Right cardiac atrium (tissue), 5 donors: ENCODE data around the gene RGS5. TPM values are rescaled to one million over a fixed set of nuclear protein-coding genes. Genes with fewer than 3 reads are reported as not detected.
"Not testable (repeated sequence)": the region's sequence is repeated elsewhere in the genome, so short reads cannot be mapped to it uniquely, and the experiment has no call there.

Source experiments
- ATAC-seq, 2 donors: fragments of 200-7000 bp; cut with Tn5 transposase; one replicate each; pipeline versions ENCODE4 v1.8.0 to v1.9.1; 2020; ENCODE audit warnings: moderate library complexity in 2 of 2, mild to moderate bottlenecking in 1 of 2
- DNase-seq, 3 donors: peaks; one replicate each; pipeline ENCODE4 v3.0.0-alpha.2; 2020
- H3K27ac ChIP-seq: one replicate; pipeline ENCODE4 v1.5.1; 2013; ENCODE audit warnings: mild to moderate bottlenecking, low read length, control low read depth, moderate library complexity
- H3K27me3 ChIP-seq: one replicate; pipeline ENCODE4 v1.6.1; 2013; ENCODE audit not compliant: control insufficient read depth, insufficient read depth
- H3K4me1 ChIP-seq: one replicate; pipeline ENCODE4 v1.6.1; 2013; ENCODE audit warnings: low read length; ENCODE audit not compliant: control insufficient read depth, insufficient read depth
- H3K4me3 ChIP-seq: one replicate; pipeline ENCODE4 v1.5.1; 2013; ENCODE audit warnings: low read length, control low read depth
- H3K9me3 ChIP-seq: one replicate; pipeline ENCODE4 v1.6.1; 2013; ENCODE audit warnings: low read length; ENCODE audit not compliant: control insufficient read depth
- WGBS: extraction: QIAGEN DNeasy Blood & Tissue Kit; methylation state at CpG from one replicate; pipeline ENCODE4 v1.1.7; 2013; 5-methylcytosine and 5-hydroxymethylcytosine counted together
- intact Hi-C, 4 donors: fragments of 100-400 bp; cut with DNase I; formaldehyde crosslinking; loops; one replicate each; pipeline versions ENCODE4 v1.11.0 to v1.14.0; 2022 to 2023
- long read RNA-seq, 4 donors: library from polyadenylated mRNA; unstranded; transcript quantifications; one replicate each; pipeline ENCODE4 v2.0.0, GENCODE V29; 2020 to 2021
- polyA plus RNA-seq: library from polyadenylated mRNA; stranded (reverse); fragments of 200-250 nt; gene quantifications from one replicate; pipeline ENCODE4 v1.2.3, GENCODE V29; 2013
- total RNA-seq, 4 donors: library from RNA; stranded (reverse); fragmentation: NEBNext Ultra II Directional; extraction: Animal tissue kit (Norgen Biotek cat#: 25700); gene quantifications; one replicate each; pipeline ENCODE4 v1.2.1, GENCODE V29; 2021
- donor health status: healthy with polysubstance abuse.
- donor health status: DM: no; HTN: yes; CAD: no.
- donor health status: DM: no; HTN: no; CAD: no.
- donor health status: DM: no; HTN: yes; CAD: no; lungs with severe emphysema.
- donor health status: DM: yes; HTN: yes; CAD: no.

Gene RGS5
- total RNA-seq (100 to 1,000 TPM in 2 of 4 donors, 10 to 100 TPM in 2; 60.4 to 188 (median 111) TPM), polyA plus RNA-seq (76.7 TPM)
- long read RNA-seq, donor 1, full-length matches to known transcripts = 210 of 226 reads
- long read RNA-seq, donor 1, partial matches to known transcripts = 1 of 226 reads
- long read RNA-seq, donor 1, other reads (novel, unspliced or antisense) = 15 of 226 reads
- long read RNA-seq, donor 2, full-length matches to known transcripts = 22 of 25 reads
- long read RNA-seq, donor 2, partial matches to known transcripts = 0 of 25 reads
- long read RNA-seq, donor 2, other reads (novel, unspliced or antisense) = 3 of 25 reads
- long read RNA-seq, donor 3, full-length matches to known transcripts = 118 of 144 reads
- long read RNA-seq, donor 3, partial matches to known transcripts = 5 of 144 reads
- long read RNA-seq, donor 3, other reads (novel, unspliced or antisense) = 21 of 144 reads
- long read RNA-seq, donor 4, full-length matches to known transcripts = 41 of 43 reads
- long read RNA-seq, donor 4, partial matches to known transcripts = 0 of 43 reads
- long read RNA-seq, donor 4, other reads (novel, unspliced or antisense) = 2 of 43 reads

- intact Hi-C loops = no loop called here
- Histone ChIP-seq H3K9me3 (no peaks in the 10 kb centered on the region), H3K27ac (no peak within 1 kb of the TSS), H3K4me1 (no peaks in the 10 kb centered on the region), H3K4me3 (peak within 1 kb of the TSS; percentile 36), H3K27me3 (no peaks in the 10 kb centered on the region)
- ATAC-seq (peak; percentile 40 to 82), DNase-seq (no peak)
- 47% methylated on average over 4 of the region's 4 CpGs for WGBS
These were observed at the start of gene RGS5 for GRCh38 chr1:163202833-163203451. Gene RGS5 (minus strand): TSS chr1:163202916. CDS start chr1:163202835, 81 bp downstream.

GRCh38 chr1:163250382-163250974, 47.8 kb upstream of the RGS5 start:
- Histone ChIP-seq H3K27me3 (no peaks in the 10 kb centered on the region), H3K4me3 (no peak overlapping the region), H3K4me1 (no peaks in the 10 kb centered on the region), H3K27ac (no peak overlapping the region), H3K9me3 (no peaks in the 10 kb centered on the region)
- DNase-seq (no peak), ATAC-seq (no peak)
- WGBS = 74% methylated on average over 2 of the region's 2 CpGs
- intact Hi-C loops = no loop called here

GRCh38 chr1:163248064-163248463, 45.3 kb upstream of the RGS5 start:
- Histone ChIP-seq H3K9me3 (no peaks in the 10 kb centered on the region), H3K27ac (no peak overlapping the region), H3K4me1 (no peaks in the 10 kb centered on the region), H3K27me3 (no peaks in the 10 kb centered on the region), H3K4me3 (no peak overlapping the region)
- intact Hi-C loops = no loop called here
- DNase-seq = no peak
- ATAC-seq = no peak

- WGBS = 90% methylated on average over 1 of the region's 1 CpG
- H3K27ac ChIP-seq, intact Hi-C loops, H3K27me3 ChIP-seq, DNase-seq, ATAC-seq, H3K9me3 ChIP-seq, H3K4me3 ChIP-seq, H3K4me1 ChIP-seq: not testable (repeated sequence)
These were observed 41.9 kb upstream of the RGS5 start for GRCh38 chr1:163244648-163245047.

GRCh38 chr1:163241746-163242145, 39.0 kb upstream of the RGS5 start:
- Histone ChIP-seq H3K27me3 (no peaks in the 10 kb centered on the region), H3K9me3 (no peaks in the 10 kb centered on the region), H3K4me3 (no peak overlapping the region), H3K27ac (no peak overlapping the region), H3K4me1 (no peaks in the 10 kb centered on the region)
- 89% methylated on average over 3 of the region's 3 CpGs for WGBS
- ATAC-seq (no peak), DNase-seq (no peak)
- intact Hi-C loops = no loop called here

GRCh38 chr1:163240705-163241104, 38.0 kb upstream of the RGS5 start:
- intact Hi-C loops = no loop called here
- 97% methylated on average over 3 of the region's 3 CpGs for whole genome bisulfite sequencing
- H3K27me3 ChIP-seq = no peaks in the 10 kb centered on the region
- H3K9me3 ChIP-seq = no peaks in the 10 kb centered on the region
- H3K4me1 ChIP-seq = no peaks in the 10 kb centered on the region
- no peak for ATAC-seq
- no peak for DNase-seq
- H3K4me3 ChIP-seq = no peak overlapping the region
- no peak overlapping the region for H3K27ac ChIP-seq

- 85% methylated on average over 3 of the region's 3 CpGs for whole genome bisulfite sequencing
- ATAC-seq, H3K27ac ChIP-seq, H3K4me1 ChIP-seq, intact Hi-C loops, H3K27me3 ChIP-seq, DNase-seq, H3K9me3 ChIP-seq, H3K4me3 ChIP-seq: not testable (repeated sequence)
These were observed 30.9 kb upstream of the RGS5 start for GRCh38 chr1:163233643-163234042.

- H3K27me3 ChIP-seq = no peaks in the 10 kb centered on the region
- ATAC-seq (peak; percentile 31 to 56), DNase-seq (no peak)
- intact Hi-C loops = no loop called here
- H3K4me3 ChIP-seq = no peak overlapping the region
- H3K27ac ChIP-seq = no peak overlapping the region
- no peaks in the 10 kb centered on the region for H3K4me1 ChIP-seq
- H3K9me3 ChIP-seq = no peaks in the 10 kb centered on the region
- 26% methylated on average over 2 of the region's 2 CpGs for WGBS
These were observed 28.7 kb upstream of the RGS5 start for GRCh38 chr1:163231385-163231784.

GRCh38 chr1:163230827-163231226, 28.1 kb upstream of the RGS5 start:
- H3K27me3 ChIP-seq = no peaks in the 10 kb centered on the region
- intact Hi-C loops = no loop called here
- no peak for DNase-seq
- no peaks in the 10 kb centered on the region for H3K9me3 ChIP-seq
- no peak overlapping the region for H3K27ac ChIP-seq
- 89% methylated on average over 3 of the region's 3 CpGs for WGBS
- ATAC-seq = no peak
- no peak overlapping the region for H3K4me3 ChIP-seq
- H3K4me1 ChIP-seq = no peaks in the 10 kb centered on the region

- H3K4me1 ChIP-seq, H3K9me3 ChIP-seq, H3K4me3 ChIP-seq, H3K27me3 ChIP-seq, DNase-seq, intact Hi-C loops, ATAC-seq, H3K27ac ChIP-seq: not testable (repeated sequence)
- WGBS = 92% methylated on average over 3 of the region's 3 CpGs
These were observed 25.6 kb upstream of the RGS5 start for GRCh38 chr1:163228271-163228670.

GRCh38 chr1:163227126-163227525, 24.4 kb upstream of the RGS5 start:
- Histone ChIP-seq H3K9me3 (no peaks in the 10 kb centered on the region), H3K27ac (no peak overlapping the region), H3K4me3 (no peak overlapping the region), H3K27me3 (no peaks in the 10 kb centered on the region), H3K4me1 (no peaks in the 10 kb centered on the region)
- no peak for DNase-seq
- WGBS = 86% methylated on average over 1 of the region's 1 CpG
- intact Hi-C loops = no loop called here
- ATAC-seq = no peak
